Peyer's patch (tissue), 4 donors: Measurements from ENCODE around the gene XYLT1.

ENCODE experiments used
- POLR2A ChIP-seq, 2 donors: fragments of 450-650 bp; IDR thresholded peaks; one replicate each; pipeline ENCODE4 v1.5.1; 2017; ENCODE audit warnings: antibody characterized with exemption in 2 of 2, mild to moderate bottlenecking in 2 of 2, moderate library complexity in 2 of 2
- TF ChIP-seq, protein P1 (sequence below), 6 experiments: fragments of 450-650 bp in 4 of 6; fragments of 200-600 bp in 2 of 6; sonication (generic) in 1 of 6; IDR thresholded peaks; one replicate each; pipeline ENCODE4 v1.5.1; 2017 to 2019; ENCODE audit warnings: antibody characterized with exemption in 6 of 6, mild to moderate bottlenecking in 3 of 6, moderate library complexity in 1 of 6

DNA sequence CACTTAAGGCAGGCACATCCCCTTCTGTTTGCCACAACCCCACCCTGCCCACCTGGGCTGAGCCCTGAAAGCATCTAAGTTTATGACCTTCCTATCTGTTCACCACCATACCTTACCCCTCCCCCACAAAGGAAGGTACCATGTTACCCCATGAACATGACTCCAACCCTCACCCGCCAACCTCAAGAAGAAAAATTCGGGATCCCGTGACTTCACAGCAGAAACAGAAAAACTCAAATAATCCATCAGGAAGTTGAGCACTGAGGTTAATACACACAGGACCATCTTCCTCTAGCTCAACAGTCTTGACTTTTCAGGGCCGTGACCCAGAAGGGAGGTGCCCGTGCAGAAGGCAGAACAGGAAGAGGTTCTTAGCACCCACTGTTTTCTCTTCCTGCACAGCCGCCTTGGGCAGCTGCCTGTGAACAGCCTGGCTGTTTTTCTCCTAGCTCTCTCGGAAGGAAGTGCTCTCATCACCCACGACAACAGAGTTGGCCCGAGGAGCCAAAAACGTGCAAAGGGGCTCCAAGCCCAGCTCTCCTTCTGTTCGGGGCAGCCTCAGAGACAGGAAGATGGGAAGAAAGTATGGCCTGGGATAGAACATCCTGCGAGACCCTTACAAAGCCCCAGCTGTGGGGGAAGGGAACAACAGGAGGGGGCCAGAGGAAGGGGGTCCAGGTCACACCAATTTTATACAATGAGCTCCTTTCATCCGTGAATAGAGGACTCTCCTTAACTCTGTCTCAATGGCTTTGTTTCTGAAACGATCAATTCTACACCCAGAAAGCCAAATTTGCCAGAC is 101.1 kb downstream of the XYLT1 start:
- TF ChIP-seq, protein P1, sequence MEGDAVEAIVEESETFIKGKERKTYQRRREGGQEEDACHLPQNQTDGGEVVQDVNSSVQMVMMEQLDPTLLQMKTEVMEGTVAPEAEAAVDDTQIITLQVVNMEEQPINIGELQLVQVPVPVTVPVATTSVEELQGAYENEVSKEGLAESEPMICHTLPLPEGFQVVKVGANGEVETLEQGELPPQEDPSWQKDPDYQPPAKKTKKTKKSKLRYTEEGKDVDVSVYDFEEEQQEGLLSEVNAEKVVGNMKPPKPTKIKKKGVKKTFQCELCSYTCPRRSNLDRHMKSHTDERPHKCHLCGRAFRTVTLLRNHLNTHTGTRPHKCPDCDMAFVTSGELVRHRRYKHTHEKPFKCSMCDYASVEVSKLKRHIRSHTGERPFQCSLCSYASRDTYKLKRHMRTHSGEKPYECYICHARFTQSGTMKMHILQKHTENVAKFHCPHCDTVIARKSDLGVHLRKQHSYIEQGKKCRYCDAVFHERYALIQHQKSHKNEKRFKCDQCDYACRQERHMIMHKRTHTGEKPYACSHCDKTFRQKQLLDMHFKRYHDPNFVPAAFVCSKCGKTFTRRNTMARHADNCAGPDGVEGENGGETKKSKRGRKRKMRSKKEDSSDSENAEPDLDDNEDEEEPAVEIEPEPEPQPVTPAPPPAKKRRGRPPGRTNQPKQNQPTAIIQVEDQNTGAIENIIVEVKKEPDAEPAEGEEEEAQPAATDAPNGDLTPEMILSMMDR (IDR thresholded peaks at IDR 0.05) = no peak
- TF ChIP-seq POLR2A (IDR thresholded peaks at IDR 0.05) = peak in 1 of 2 donors; percentile 36
